ENCODE data around the gene STAG2. TPM values are rescaled to one million over a fixed set of nuclear protein-coding genes. Genes with fewer than 3 reads are reported as not detected.

The STAG2 gene
- total RNA-seq, 1 experiment from 2014 or later = 66.3 TPM

- TF ChIP-seq, protein P1, sequence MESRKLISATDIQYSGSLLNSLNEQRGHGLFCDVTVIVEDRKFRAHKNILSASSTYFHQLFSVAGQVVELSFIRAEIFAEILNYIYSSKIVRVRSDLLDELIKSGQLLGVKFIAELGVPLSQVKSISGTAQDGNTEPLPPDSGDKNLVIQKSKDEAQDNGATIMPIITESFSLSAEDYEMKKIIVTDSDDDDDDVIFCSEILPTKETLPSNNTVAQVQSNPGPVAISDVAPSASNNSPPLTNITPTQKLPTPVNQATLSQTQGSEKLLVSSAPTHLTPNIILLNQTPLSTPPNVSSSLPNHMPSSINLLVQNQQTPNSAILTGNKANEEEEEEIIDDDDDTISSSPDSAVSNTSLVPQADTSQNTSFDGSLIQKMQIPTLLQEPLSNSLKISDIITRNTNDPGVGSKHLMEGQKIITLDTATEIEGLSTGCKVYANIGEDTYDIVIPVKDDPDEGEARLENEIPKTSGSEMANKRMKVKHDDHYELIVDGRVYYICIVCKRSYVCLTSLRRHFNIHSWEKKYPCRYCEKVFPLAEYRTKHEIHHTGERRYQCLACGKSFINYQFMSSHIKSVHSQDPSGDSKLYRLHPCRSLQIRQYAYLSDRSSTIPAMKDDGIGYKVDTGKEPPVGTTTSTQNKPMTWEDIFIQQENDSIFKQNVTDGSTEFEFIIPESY (IDR thresholded peaks at IDR 0.05; ENCODE audit: extremely low read depth, insufficient replicate concordance, low read length) = no peak
Measured at GRCh38 chrX:123986377-123986776, 24.9 kb downstream of the STAG2 start (continued).

DNA sequence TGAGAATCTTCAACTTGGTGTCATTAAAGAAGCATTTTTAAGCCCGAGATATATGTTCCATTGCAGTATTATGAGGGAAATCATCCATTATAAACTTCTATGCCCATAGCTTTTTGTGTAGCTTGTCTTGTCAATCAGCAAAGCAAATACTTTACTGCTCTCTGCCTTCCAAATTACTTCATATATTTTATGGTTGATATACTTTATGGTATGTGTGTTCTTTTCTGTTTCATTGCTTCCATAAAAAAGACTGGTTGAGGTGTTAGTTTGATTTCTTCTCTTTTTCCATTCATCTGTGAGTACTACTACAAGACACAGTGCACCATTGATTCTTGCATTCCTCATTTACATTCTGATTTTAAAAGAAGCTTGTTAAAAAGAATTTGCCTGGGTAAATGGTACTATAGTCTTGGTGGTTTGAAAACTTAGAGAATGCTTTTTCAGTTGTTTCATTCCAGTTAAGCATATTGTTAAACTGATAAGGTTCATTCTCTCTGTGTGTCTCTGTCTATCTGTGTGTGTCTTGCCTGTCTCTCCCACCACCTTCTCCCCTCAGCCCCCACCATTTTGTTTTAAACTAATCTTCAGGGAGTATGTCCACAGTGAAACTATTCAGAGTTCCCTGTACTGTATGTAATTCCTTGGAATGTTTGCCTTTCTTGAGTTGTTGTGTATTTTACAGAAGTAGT lies 27.1 kb downstream of the STAG2 start:
- Histone ChIP-seq H4K20me1 (ENCODE audit: insufficient read depth) (no peaks in the 10 kb centered on the region), H2AFZ (ENCODE audit: low read depth, low read length, poor library complexity, severe bottlenecking) (no peak overlapping the region), H3K9me3 (ENCODE audit: control insufficient read depth in 1 of 2, insufficient read depth in 1 of 2, low read depth in 1 of 2, low read length in 2 of 2) (no peaks in the 10 kb centered on the region), H3K9me2 (ENCODE audit: insufficient read depth) (no peaks in the 10 kb centered on the region), H3K36me3 (ENCODE audit: control insufficient read depth in 1 of 2, insufficient read depth in 2 of 2, low read length in 2 of 2) (no peaks in the 10 kb centered on the region), H3K27me3 (ENCODE audit: insufficient read depth, low read length) (no peaks in the 10 kb centered on the region), H3K4me1 (ENCODE audit: control insufficient read depth in 1 of 2, insufficient read depth in 2 of 2, low read length in 2 of 2) (no peaks in the 10 kb centered on the region; a peak in 1 of 4 replicates), H3K4me2 (ENCODE audit: low read length) (no peak overlapping the region), H3K27ac (ENCODE audit: low read depth, low read length) (no peak overlapping the region), H3K79me2 (ENCODE audit: insufficient read depth, low read length) (peaks cover 83% of the 10 kb centered on the region), H3K9ac (ENCODE audit: low read length) (no peak overlapping the region), H3K4me3 (replicated peaks in 1 of 2; ENCODE audit: low read depth in 1 of 2, low read length in 2 of 2) (no peak overlapping the region)
- intact Hi-C loops (cut with micrococcal nuclease) = no loop called here
- ChIA-PET CTCF (no interaction called here), POLR2A (no interaction called here), RAD21 (ENCODE audit: low non-redundant PET in 1 of 2, low total read pairs in 2 of 2, uncharacterized antibody in 2 of 2, unreplicated experiment in 2 of 2) (no interaction called here)
- TF ChIP-seq, protein P2, sequence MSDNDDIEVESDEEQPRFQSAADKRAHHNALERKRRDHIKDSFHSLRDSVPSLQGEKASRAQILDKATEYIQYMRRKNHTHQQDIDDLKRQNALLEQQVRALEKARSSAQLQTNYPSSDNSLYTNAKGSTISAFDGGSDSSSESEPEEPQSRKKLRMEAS (IDR thresholded peaks at IDR 0.05) = no peak
- TF ChIP-seq FOSL1 (IDR thresholded peaks at IDR 0.05; ENCODE audit: low read depth) (no peak), SIN3A (IDR thresholded peaks at IDR 0.05; ENCODE audit: low read depth) (no peak), ZNF274 (IDR thresholded peaks at IDR 0.05; ENCODE audit: low read depth, low read length) (no peak), EZH2 (IDR thresholded peaks at IDR 0.05) (no peak), ZFX (IDR thresholded peaks at IDR 0.05) (no peak), CEBPB (IDR thresholded peaks at IDR 0.05; ENCODE audit: low read depth) (no peak), RAD21 (IDR thresholded peaks at IDR 0.05; ENCODE audit: low read depth) (no peak), EGR1 (IDR thresholded peaks at IDR 0.05; ENCODE audit: low read depth) (no peak), ATF3 (IDR thresholded peaks at IDR 0.05) (no peak), ELF1 (IDR thresholded peaks at IDR 0.05; ENCODE audit: borderline replicate concordance, low read depth) (no peak), CBX3 (IDR thresholded peaks at IDR 0.05; ENCODE audit: low read depth) (no peak), YY1 (IDR thresholded peaks at IDR 0.05; ENCODE audit: extremely low read depth, insufficient replicate concordance, low read depth, low read length) (no peak)
- TF ChIP-seq, protein P3, sequence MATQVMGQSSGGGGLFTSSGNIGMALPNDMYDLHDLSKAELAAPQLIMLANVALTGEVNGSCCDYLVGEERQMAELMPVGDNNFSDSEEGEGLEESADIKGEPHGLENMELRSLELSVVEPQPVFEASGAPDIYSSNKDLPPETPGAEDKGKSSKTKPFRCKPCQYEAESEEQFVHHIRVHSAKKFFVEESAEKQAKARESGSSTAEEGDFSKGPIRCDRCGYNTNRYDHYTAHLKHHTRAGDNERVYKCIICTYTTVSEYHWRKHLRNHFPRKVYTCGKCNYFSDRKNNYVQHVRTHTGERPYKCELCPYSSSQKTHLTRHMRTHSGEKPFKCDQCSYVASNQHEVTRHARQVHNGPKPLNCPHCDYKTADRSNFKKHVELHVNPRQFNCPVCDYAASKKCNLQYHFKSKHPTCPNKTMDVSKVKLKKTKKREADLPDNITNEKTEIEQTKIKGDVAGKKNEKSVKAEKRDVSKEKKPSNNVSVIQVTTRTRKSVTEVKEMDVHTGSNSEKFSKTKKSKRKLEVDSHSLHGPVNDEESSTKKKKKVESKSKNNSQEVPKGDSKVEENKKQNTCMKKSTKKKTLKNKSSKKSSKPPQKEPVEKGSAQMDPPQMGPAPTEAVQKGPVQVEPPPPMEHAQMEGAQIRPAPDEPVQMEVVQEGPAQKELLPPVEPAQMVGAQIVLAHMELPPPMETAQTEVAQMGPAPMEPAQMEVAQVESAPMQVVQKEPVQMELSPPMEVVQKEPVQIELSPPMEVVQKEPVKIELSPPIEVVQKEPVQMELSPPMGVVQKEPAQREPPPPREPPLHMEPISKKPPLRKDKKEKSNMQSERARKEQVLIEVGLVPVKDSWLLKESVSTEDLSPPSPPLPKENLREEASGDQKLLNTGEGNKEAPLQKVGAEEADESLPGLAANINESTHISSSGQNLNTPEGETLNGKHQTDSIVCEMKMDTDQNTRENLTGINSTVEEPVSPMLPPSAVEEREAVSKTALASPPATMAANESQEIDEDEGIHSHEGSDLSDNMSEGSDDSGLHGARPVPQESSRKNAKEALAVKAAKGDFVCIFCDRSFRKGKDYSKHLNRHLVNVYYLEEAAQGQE (IDR thresholded peaks at IDR 0.05; ENCODE audit: low read depth) = no peak
- TF ChIP-seq, protein P1 (IDR thresholded peaks at IDR 0.05; ENCODE audit: extremely low read depth, insufficient replicate concordance, low read length) = no peak
- ATAC-seq = no peak
- no peak for DNase-seq (ENCODE audit: low read depth, low spot score)
- BruUV-seq (replicated peaks) = no TSS peak

All from HCT116 (cell line).